Loucy (cell line): ENCODE results near the gene EXOC3L1.

ENCODE experiments used
- H2AFZ ChIP-seq: fragments of 200-600 bp; sonication (generic); 2 replicates; pipeline ENCODE4 v1.6.0; 2016; ENCODE audit warnings: antibody characterized with exemption, mild to moderate bottlenecking, low read length, moderate library complexity
- H3F3A ChIP-seq: fragments of 200-600 bp; 2 replicates; pipeline ENCODE4 v1.6.0; 2016; ENCODE audit warnings: antibody characterized with exemption, low read depth, mild to moderate bottlenecking
- H3K27me3 ChIP-seq: fragments of 200-600 bp; sonication (generic); 2 replicates; pipeline ENCODE4 v1.6.1; 2014; ENCODE audit warnings: low read length, mild to moderate bottlenecking; ENCODE audit not compliant: insufficient read depth, poor library complexity, severe bottlenecking
- H3K36me3 ChIP-seq: fragments of 200-600 bp; sonication (generic); 2 replicates; pipeline ENCODE4 v1.6.1; 2016; ENCODE audit warnings: low read length; ENCODE audit not compliant: insufficient read depth
- H3K4me1 ChIP-seq: fragments of 200-600 bp; sonication (generic); 2 replicates; pipeline ENCODE4 v1.5.1; 2014; ENCODE audit warnings: low read length, mild to moderate bottlenecking; ENCODE audit not compliant: insufficient read depth, poor library complexity, severe bottlenecking
- H3K4me2 ChIP-seq: fragments of 200-600 bp; sonication (generic); 2 replicates; pipeline ENCODE4 v1.6.0; 2014; ENCODE audit warnings: antibody characterized with exemption, low read length, low read depth, mild to moderate bottlenecking; ENCODE audit not compliant: poor library complexity, severe bottlenecking
- H3K4me3 ChIP-seq: fragments of 200-600 bp; sonication (generic); 2 replicates; pipeline ENCODE4 v1.5.1; 2014; ENCODE audit warnings: low read length, mild to moderate bottlenecking, mixed read lengths; ENCODE audit not compliant: poor library complexity, severe bottlenecking
- H3K79me2 ChIP-seq: fragments of 200-600 bp; sonication (generic); 2 replicates; pipeline ENCODE4 v1.6.1; 2014; ENCODE audit warnings: low read length; ENCODE audit not compliant: insufficient read depth
- H3K9ac ChIP-seq: fragments of 200-600 bp; sonication (generic); 2 replicates; pipeline ENCODE4 v1.6.0; 2014; ENCODE audit warnings: mild to moderate bottlenecking, low read depth, low read length, moderate library complexity; ENCODE audit not compliant: poor library complexity, severe bottlenecking
- H3K9me2 ChIP-seq: fragments of 200-600 bp; sonication (generic); replicated peaks from 2 replicates; pipeline ENCODE4 v1.6.1; 2016; ENCODE audit warnings: low read depth, low read length, mixed read lengths
- H3K9me3 ChIP-seq: fragments of 200-600 bp; sonication (generic); 2 replicates; pipeline ENCODE4 v1.6.1; 2014; ENCODE audit warnings: mild to moderate bottlenecking, antibody characterized with exemption, low read length, low read depth; ENCODE audit not compliant: insufficient read depth
- H4K20me1 ChIP-seq: fragments of 200-600 bp; sonication (generic); 2 replicates; pipeline ENCODE4 v1.6.0; 2014; ENCODE audit warnings: antibody characterized with exemption, low read length, mild to moderate bottlenecking; ENCODE audit not compliant: insufficient read depth, poor library complexity, severe bottlenecking
- EZH2phosphoT487 ChIP-seq: fragments of 200-600 bp; IDR thresholded peaks from 2 replicates; pipeline ENCODE4 v1.6.1; 2018; ENCODE audit warnings: antibody characterized with exemption, mild to moderate bottlenecking, moderate library complexity, borderline replicate concordance
- TF ChIP-seq, protein P1 (sequence below): fragments of 200-600 bp; sonication (generic); conservative IDR thresholded peaks from 2 replicates; pipeline ENCODE4 v1.5.1; 2014; ENCODE audit warnings: mild to moderate bottlenecking, antibody characterized with exemption, low read length

Gene EXOC3L1

DNA sequence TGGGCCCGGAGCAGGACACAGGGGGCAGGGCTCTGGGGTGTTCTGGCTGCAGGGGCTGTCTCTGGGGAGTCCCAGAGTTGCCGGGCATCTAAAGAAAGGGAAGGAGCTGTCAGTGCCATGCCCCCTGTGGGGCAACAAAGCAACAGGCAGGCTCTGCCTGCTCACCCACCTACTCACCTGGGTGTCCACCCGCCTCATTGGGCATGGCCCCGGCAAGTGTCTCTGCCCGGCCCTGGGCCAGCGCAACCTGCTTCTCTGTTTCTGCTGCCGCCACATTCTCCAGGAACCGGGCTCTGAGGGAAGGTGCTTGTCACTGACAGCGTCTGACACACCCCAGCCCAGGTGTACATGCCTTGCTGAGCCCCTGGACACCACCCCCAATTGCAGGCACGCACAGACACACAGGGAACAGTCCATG lies 44.3 kb upstream of the EXOC3L1 start:
- TF ChIP-seq, protein P1, sequence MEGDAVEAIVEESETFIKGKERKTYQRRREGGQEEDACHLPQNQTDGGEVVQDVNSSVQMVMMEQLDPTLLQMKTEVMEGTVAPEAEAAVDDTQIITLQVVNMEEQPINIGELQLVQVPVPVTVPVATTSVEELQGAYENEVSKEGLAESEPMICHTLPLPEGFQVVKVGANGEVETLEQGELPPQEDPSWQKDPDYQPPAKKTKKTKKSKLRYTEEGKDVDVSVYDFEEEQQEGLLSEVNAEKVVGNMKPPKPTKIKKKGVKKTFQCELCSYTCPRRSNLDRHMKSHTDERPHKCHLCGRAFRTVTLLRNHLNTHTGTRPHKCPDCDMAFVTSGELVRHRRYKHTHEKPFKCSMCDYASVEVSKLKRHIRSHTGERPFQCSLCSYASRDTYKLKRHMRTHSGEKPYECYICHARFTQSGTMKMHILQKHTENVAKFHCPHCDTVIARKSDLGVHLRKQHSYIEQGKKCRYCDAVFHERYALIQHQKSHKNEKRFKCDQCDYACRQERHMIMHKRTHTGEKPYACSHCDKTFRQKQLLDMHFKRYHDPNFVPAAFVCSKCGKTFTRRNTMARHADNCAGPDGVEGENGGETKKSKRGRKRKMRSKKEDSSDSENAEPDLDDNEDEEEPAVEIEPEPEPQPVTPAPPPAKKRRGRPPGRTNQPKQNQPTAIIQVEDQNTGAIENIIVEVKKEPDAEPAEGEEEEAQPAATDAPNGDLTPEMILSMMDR = no peak
- no peak for TF ChIP-seq EZH2phosphoT487
- Histone ChIP-seq H3K9ac (no peak overlapping the region), H3K79me2 (no peaks in the 10 kb centered on the region), H3K36me3 (peaks cover 65% of the 10 kb centered on the region; the same call in 1 of the 2 replicates), H3K9me2 (no peaks in the 10 kb centered on the region), H3F3A (no peaks in the 10 kb centered on the region; the same call in 1 of the 2 replicates), H3K4me3 (no peak overlapping the region), H3K4me2 (no peak overlapping the region), H4K20me1 (no peaks in the 10 kb centered on the region), H3K4me1 (no peaks in the 10 kb centered on the region), H2AFZ (no peak overlapping the region), H3K27me3 (no peaks in the 10 kb centered on the region), H3K9me3 (no peaks in the 10 kb centered on the region)

GRCh38 chr16:67233596-67233995 lies 43.7 kb upstream of the EXOC3L1 start:
- Histone ChIP-seq H3K4me1 (no peaks in the 10 kb centered on the region), H3K79me2 (peaks cover 5% of the 10 kb centered on the region; the same call in 1 of the 2 replicates), H2AFZ (no peak overlapping the region), H4K20me1 (no peaks in the 10 kb centered on the region), H3K4me2 (no peak overlapping the region), H3K9ac (no peak overlapping the region), H3K4me3 (no peak overlapping the region), H3K27me3 (no peaks in the 10 kb centered on the region), H3K9me3 (no peaks in the 10 kb centered on the region), H3F3A (no peaks in the 10 kb centered on the region; the same call in 1 of the 2 replicates), H3K9me2 (no peaks in the 10 kb centered on the region), H3K36me3 (peaks cover 70% of the 10 kb centered on the region; the same call in 1 of the 2 replicates)
- TF ChIP-seq EZH2phosphoT487 = no peak
- TF ChIP-seq, protein P1 = no peak

DNA sequence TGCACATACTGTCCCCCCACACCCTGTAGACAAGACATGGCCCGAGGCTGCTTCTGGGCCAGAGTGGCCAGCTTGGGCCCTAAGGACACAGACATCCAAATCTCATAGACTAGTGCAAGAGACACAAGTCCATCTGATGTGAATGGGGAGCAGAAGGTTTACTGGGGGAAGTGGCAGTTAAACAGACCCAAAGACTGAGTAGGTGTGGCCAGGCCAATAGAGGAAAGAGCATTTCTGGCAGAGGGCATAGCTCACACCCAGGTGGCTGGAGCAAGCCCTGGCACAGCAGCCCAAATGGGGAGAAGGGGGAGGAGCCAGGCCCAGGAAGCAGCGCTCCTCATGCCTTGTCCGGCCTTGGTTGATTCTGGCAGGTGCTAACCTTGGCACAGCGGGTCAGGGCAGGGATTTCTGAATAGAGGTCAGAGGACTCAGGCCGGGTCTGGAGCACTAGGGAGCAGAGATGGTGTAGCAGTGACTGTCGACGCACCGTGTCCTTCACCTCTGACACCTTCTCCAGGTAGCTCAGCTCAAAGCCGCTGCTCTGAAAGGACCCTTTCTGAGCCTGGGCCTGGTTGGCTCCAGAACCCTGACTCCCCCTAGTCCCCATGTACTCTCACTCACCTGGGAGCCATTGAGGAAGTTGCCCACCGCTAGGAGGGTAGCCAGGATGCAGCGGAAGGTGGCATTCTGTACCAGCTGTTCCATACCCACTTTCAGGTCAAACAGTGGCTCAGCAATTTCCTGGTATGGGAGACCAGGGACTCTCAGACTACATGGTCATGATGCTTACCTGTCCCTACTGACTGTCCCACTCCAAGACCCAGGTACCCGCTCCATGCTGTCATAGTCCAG lies 41.1 kb upstream of the EXOC3L1 start:
- TF ChIP-seq EZH2phosphoT487 = no peak
- TF ChIP-seq, protein P1 = no peak
- no peak overlapping the region for H3K4me2 ChIP-seq
- no peaks in the 10 kb centered on the region for H3K27me3 ChIP-seq
- no peak overlapping the region for H3K9ac ChIP-seq
- no peak overlapping the region for H2AFZ ChIP-seq
- H3K9me2 ChIP-seq = no peaks in the 10 kb centered on the region
- H3K9me3 ChIP-seq = no peaks in the 10 kb centered on the region
- peaks cover 15% of the 10 kb centered on the region for H3K4me1 ChIP-seq
- H3F3A ChIP-seq = no peaks in the 10 kb centered on the region; the same call in 1 of the 2 replicates
- peaks cover 8% of the 10 kb centered on the region for H4K20me1 ChIP-seq
- peaks cover 21% of the 10 kb centered on the region for H3K79me2 ChIP-seq
- no peak overlapping the region for H3K4me3 ChIP-seq
- H3K36me3 ChIP-seq = peaks cover 52% of the 10 kb centered on the region; the same call in 1 of the 2 replicates
